GM10248 (cell line): Measurements from ENCODE around the gene DMKN.

Experiments
- CTCF ChIA-PET: fragments of 300-600 bp; sonication (Branson Sonifier 250); formaldehyde crosslinking; extraction: SDS; loops from one replicate; lab custom pipeline; 2021; ENCODE audit warnings: antibody characterized with exemption; lab: Yijun Ruan, JAX
- POLR2A ChIA-PET: fragments of 350-650 bp; sonication (Branson Sonifier 250); formaldehyde crosslinking; extraction: SDS; loops from one replicate; lab custom pipeline; 2020; ENCODE audit warnings: antibody characterized with exemption; lab: Yijun Ruan, JAX
- DNase-seq: peaks from one replicate; pipeline ENCODE4 v3.0.0; 2012; ENCODE audit errors: extremely low spot score
- TF ChIP-seq, protein P1 (sequence below): IDR thresholded peaks from 2 replicates; pipeline ENCODE4 v1.5.1; 2012; ENCODE audit warnings: mild to moderate bottlenecking, low read depth; ENCODE audit errors: extremely low read depth, missing control alignments, control extremely low read depth

DMKN gene

GRCh38 chr19:35498220-35498619, 15.2 kb downstream of the DMKN start:
- ChIA-PET CTCF (interaction anchor here (1.2 to 8.0 kb wide), 4 partner anchors 9 to 229 kb away, joined by 3 to 126 read pairs (median 78); partner anchors contain the start of gene USF2), POLR2A (no interaction called here)
- DNase-seq = no peak
- TF ChIP-seq, protein P1, sequence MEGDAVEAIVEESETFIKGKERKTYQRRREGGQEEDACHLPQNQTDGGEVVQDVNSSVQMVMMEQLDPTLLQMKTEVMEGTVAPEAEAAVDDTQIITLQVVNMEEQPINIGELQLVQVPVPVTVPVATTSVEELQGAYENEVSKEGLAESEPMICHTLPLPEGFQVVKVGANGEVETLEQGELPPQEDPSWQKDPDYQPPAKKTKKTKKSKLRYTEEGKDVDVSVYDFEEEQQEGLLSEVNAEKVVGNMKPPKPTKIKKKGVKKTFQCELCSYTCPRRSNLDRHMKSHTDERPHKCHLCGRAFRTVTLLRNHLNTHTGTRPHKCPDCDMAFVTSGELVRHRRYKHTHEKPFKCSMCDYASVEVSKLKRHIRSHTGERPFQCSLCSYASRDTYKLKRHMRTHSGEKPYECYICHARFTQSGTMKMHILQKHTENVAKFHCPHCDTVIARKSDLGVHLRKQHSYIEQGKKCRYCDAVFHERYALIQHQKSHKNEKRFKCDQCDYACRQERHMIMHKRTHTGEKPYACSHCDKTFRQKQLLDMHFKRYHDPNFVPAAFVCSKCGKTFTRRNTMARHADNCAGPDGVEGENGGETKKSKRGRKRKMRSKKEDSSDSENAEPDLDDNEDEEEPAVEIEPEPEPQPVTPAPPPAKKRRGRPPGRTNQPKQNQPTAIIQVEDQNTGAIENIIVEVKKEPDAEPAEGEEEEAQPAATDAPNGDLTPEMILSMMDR = no peak

DNA sequence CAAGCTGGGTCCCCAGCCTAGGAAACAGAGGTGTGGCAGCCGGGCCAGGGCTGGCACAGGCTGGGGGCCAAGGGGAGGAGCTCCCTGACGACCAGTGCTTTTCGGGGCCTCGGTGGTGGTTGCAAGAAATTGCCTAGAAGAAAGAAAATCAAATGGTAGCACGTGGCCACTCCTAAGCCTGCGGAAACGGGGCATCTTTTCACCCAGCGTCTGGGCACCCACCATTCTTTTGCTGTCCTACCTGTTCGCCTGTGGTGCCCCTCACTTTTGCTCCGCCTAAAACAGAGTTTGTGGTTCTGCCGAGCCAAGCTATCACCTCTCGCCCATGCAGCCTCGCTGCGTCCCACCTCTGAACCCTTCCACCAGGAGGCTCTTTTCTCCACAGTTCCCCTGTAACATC, 16.0 kb downstream of the DMKN start:
- TF ChIP-seq, protein P1 = no peak
- POLR2A ChIA-PET = no interaction called here
- no peak for DNase-seq
- CTCF ChIA-PET = interaction anchor here (1.0 to 8.0 kb wide), 8 partner anchors 10 to 228 kb away, joined by 3 to 126 read pairs (median 4); partner anchors contain the start of genes FFAR3 and USF2

- ChIA-PET POLR2A (interaction anchor here (0.6 to 1.0 kb wide), 3 partner anchors 35 to 143 kb away, joined by 3 to 4 read pairs (median 3); no protein-coding TSS in a partner anchor), CTCF (interaction anchor here (0.6 to 8.0 kb wide), 67 partner anchors 10 to 359 kb away, joined by 3 to 126 read pairs (median 5); partner anchors contain the start of genes CD22, FFAR1, FFAR3 and HAUS5)
- TF ChIP-seq, protein P1 = peak; percentile 96
- peak; percentile 92 for DNase-seq
These were observed 18.1 kb downstream of the DMKN start for GRCh38 chr19:35495107-35496064.

DNA sequence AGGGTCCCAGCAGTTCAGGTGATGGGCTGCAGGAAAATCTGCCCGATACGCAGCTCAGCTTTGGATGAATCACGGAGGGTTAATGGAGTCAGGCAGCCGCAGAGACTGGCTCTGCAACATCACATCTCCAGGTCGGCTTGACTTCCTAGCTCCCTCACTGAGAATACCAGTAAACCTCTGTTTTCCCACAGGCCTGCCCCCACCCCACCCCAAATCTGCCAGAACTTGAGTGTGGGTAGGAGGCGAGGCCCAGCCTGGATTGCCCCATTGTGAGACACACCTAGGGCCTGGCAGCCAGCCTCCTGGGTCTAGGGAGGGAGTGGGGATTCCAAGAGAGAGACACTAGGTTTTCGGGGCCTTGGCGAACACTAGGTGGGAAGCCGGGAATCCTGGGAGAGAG, 19.5 kb downstream of the DMKN start:
- ChIA-PET POLR2A (no interaction called here), CTCF (interaction anchor here (1.7 to 8.0 kb wide), 5 partner anchors 13 to 143 kb away, joined by 6 to 126 read pairs (median 24); no protein-coding TSS in a partner anchor)
- TF ChIP-seq, protein P1 = no peak
- no peak for DNase-seq

- TF ChIP-seq, protein P1 = no peak
- ChIA-PET POLR2A (no interaction called here), CTCF (interaction anchor here (0.8 to 8.0 kb wide), 9 partner anchors 12 to 138 kb away, joined by 3 to 94 read pairs (median 5); partner anchors contain the start of gene FFAR3)
- no peak for DNase-seq
These were observed 21.6 kb downstream of the DMKN start for GRCh38 chr19:35491836-35492360.

DNA sequence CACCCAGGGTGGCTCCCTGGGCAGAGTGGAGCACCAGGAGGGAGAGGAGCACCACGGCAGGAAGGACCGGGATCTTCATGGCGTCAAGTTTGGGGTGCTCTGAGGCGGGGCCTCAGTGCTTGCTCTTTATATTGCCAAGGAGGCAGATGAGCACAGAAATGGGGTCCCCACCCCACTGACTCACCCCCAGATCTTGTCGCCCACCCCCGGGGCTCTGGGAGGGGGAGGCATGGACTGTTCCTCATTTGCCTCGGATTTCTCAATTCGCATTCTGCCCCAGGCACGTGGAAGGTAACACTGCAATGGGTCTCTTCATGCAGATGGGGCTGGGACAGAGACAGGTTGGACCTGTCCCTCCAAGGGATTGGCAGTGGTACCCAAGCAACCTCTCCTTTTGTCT, 23.1 kb downstream of the DMKN start, which contains the start of gene KRTDAP:
Gene KRTDAP, minus strand, starts transcription at position 101 of the 400 bp plus-strand sequence. Its CDS starts 22 bp downstream, at position 79.
- CTCF ChIA-PET = interaction anchor here (0.9 to 8.0 kb wide), 5 partner anchors 18 to 137 kb away, joined by 4 to 94 read pairs (median 7); partner anchors contain the start of gene FFAR3
- TF ChIP-seq, protein P1 = no peak
- no peak for DNase-seq
- POLR2A ChIA-PET = interaction anchor here (1.0 kb wide), 1 partner anchor 20 kb away, joined by 3 read pairs; no protein-coding TSS in a partner anchor
